SKM-1 treated with dmso at 0.1 percent for 144 hours (cell line): Measurements from ENCODE around the gene FAM83C.

ENCODE experiments used
- DNase-seq: peaks from one replicate; lab custom pipeline; 2025; ENCODE audit not compliant: unreplicated experiment; lab: John Stamatoyannopoulos, UW

Gene FAM83C

DNA sequence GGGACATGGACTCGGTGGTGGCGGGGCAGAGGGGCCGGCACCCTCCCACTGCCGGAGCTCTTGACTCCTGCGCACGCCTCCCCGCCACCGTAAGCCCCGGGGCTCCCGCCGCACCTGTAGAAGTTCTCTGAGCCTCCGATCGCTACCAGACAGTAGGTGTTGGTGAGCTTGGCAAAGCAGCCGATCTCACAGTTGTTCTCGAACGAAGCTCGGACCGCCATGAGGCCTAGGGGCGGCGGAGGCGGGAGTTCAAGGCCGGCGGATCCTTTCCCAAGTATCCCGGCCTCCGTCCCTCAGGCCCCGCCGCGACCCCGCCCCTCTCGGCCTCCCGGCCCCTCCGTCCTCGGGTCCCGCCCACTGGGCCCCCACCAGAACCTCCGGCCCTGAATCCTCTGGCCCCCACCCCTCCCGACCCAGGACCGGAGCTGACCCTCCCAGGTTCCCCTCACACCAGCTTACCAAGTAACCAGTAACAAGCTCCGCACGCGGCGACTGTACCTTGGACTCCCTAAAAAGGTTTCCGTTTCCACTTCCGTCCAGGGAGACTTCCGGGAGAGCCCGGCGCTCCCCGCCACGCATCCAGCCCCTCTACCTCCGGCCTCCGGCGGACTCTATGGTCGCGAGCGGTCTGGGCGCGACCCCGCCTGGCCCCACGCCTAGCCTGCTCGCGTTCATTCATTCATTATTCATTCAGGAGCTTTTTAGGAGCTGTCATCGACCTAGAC, 7.8 kb downstream of the FAM83C start, which contains the start of gene EIF6:
Gene EIF6, minus strand, starts transcription at position 506 of the 725 bp plus-strand sequence. Its CDS starts 285 bp downstream, at position 221.
- peak; percentile 86 for DNase-seq

DNA sequence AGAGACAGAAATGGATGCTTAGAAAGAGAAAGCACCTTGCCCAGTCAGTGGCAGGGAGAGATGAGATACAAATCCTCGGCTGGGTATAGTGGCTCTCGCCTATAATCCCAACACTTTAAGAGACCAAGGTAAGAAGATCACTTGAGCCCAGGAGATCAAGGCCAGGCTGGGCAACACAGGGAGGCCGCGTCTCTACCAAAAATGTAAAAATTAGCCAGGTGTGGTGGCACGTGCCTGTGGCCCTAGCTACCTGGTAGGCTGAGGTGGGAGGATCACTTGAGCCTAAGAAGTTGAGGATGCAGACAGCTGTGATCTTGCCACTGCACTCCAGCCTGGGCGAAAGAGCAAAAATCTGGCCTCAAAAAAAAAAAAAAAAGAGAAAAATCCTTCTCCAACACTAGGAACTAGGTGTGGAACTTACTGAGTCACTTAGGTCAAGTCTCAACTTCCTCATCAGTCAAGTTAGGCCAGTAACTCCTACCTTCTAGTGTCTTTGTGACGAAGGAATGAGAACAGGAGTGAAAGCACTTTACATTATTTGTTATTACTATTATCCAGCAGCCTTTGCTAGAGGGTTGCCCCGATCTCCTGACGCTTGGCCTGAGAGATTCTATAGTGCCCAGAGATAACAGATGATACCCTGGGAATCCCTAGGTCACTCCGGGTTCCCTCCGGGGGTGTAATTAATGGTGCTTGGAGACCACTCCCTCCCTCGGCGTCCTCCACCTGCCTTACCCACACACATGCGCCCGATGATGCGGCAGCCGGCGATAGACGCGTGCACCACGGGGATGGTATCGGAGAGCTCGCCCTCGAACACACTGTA, 8.6 kb downstream of the FAM83C start:
- DNase-seq = peak; percentile 36

DNA sequence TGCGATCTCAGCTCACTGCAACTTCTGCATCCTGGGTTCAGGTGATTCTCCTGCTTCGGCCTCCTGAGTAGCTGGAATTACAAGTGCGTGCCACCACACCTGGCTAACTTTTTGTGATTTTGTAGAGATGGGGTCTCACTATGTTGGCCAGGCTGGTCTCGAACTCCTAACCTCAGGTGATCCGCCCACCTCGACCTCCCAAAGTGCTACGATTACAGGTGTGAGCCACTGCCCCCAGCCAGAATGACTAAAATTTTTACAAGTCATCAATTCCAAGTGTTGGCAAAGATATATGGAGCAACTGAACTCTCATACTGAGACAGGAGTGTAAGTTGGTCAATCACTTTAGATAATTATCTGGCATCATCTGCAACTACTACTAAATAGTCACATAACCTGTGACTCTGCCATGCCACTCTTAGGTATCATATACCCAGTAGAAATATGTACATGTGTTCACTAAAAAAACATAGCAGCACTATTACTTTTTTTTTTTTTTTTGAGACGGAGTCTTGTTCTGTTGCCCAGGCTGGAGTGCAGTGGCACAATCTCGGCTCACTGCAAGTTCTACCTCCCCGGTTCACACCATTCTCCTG, 10.6 kb downstream of the FAM83C start:
- DNase-seq = no peak

DNA sequence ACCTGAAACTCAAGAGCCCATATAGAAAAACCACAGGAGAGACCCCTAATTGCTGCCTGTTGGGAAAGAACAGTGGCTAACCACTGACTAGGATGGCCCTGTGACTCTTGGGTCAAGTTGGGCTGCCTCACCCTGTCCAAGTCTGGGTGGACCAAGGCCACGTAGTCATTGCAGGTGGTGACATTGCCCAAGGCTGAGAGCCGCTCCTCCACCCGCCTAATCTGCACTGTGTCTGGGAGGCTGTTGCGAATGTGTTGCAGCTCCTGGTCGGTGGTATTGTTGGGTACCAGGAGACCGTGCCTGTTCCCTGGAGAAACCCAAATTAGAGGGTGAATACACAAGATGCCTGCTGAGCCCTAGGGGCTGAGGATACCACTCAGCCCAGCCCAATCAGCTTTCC, 11.7 kb downstream of the FAM83C start:
- DNase-seq = no peak

DNA sequence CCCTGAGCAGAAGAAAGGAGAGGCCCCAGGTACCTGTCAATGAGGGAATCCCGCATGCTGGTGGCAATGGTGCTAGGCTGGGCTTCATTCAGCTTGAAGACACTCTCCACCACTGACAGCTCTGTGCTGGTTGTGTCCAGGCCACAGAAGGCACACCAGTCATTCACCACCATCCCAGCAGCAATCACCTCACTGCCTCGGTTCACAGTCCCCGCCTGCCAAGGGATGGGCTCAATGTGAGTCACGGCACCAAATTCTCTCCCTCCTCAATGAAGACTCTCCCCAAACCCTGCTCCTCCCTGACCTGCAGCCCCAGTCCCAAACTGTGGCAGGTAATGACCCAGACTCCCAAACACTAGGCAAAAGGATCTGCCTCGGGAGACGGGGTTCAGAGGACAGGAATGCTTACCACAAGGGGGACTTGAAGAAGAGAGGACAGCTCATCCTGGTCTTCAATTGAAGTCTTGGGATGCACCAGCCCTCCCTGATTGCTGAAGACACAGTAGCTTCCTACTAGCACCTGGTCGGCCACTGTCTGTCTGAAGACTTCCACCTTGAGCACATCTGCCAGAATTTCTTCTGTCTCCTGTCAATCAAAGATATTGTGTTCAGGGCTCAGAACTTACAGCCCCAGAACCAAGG, 12.6 kb downstream of the FAM83C start:
- DNase-seq = no peak

DNA sequence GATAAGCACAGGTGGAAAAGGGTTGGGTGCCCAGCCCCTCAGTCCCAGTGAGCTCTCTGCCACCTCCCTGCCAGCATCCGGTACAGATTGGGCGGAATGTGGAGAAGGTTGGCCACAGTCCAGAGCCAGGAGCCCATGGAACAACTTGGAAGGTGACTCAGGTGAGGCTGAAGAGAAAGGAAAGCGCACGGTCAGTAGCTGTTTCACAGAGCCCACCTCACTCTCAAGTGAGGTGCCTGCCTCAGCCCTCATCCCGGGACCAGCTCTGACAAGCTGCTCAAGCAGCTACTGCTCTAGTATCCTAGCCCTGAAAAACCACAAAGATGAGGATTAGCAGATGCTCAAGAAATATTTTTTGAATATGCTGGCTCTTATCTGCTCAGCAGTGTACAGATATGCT, 13.2 kb downstream of the FAM83C start:
- DNase-seq = no peak

DNA sequence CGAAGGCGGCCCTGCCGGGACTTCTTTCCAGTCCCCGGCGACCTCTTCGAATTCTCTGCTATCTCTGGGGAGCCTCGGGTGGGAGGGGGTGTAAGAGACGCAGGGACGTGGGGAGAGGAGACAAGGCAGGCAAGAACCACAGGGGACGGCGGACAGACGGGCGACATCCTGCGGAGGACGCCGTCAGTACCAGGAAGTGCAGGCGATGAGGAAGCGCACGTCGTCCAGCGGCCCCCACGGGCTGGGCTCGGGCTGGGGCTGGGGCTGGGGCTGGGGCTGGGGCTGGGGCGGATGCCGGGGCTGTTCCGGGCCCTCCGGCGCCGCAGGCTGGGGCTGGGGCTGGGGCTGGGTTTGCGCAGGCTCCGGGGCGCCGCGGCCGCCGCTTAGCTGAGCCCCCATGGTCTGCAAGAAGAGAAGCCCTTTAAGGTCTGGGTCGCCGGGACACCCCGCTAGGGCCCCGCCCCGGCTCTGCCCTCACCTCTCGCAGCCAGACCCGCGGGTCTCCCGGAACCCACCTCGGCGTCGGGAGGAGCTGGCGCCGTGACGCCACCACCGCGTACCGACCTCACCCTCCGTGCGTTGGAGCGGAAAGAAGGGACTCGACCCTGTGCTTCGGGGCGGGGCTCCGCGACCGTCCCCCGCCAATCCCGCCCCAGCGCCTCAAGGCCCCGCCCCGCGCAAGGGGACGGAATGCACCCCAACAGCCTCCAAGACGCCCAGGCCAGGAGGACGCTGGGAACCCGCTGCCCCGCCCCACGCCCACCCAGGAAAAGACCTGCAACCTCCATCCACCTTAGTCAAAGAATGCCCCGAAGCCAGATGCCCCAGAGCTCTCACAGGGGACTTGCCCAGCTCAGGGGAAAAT, 14.5 kb downstream of the FAM83C start, which contains the start of gene MMP24OS:
Gene MMP24OS, minus strand, starts transcription at position 592 of the 865 bp plus-strand sequence. Its CDS starts 193 bp downstream, at position 399.
- no peak for DNase-seq

DNA sequence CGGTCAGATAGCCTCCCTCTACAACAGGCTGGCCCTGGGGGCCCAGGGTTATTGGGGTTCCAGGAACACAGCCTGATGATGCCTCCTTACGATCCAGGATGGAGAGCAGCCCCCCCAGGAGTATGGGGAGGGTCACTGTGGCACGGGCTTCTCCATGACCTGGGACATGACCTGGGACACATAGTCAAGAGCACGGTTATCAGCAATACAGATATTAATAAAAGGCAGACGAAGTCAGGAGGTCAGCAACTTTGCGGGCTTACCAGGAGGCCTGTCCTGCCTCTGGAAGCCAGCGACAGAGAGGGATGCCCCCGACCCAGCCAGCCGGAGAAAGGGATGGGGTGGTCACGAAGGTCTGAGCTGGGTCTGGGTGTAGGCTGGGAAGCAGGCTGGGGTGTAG, 15.1 kb downstream of the FAM83C start:
- no peak for DNase-seq

DNA sequence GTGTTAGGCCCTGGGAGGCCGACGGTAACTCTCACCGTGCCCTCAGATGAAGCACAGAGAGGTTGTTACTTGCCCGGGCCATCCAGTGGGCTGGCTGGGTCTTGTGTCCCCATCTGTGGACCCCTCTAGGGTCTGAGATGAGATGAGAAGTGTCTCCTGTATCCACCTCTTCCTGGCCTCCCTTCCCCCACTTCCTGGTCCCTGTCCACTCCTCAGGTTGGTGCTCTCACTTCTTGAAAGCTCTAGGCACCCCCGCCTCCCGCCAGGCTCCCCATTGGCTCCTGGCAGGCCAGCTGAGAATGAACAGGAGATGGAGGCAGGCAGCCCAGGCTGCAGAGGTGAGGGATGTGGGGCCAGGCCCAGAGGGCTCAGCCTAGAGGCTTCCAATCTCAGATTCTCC, 15.8 kb downstream of the FAM83C start:
- DNase-seq = no peak

DNA sequence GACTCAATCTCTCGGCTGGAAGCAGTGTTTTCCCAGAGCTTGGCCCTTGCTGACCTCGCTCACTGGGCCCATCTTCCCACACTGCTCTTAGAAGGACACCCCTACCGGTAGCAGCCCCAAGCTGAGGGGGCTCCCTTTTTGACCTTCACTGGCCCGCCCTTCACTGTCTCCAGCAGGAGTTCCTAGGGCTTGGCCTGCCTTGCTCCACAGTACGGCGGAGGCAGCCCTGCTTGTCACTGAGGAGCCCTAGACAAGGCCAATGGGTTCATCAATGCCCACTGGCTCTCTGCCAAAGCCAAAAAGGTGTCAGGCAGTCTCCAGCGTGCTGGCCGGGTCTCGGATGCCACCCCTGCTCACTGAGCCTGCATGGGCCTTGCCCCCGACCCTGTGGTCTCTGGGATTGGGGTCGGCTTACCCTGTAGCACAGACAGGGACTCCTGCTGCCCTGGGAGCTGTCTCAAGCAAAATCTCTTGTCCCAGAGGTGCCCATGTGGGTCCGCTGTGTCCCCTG, 16.4 kb downstream of the FAM83C start:
- no peak for DNase-seq

DNA sequence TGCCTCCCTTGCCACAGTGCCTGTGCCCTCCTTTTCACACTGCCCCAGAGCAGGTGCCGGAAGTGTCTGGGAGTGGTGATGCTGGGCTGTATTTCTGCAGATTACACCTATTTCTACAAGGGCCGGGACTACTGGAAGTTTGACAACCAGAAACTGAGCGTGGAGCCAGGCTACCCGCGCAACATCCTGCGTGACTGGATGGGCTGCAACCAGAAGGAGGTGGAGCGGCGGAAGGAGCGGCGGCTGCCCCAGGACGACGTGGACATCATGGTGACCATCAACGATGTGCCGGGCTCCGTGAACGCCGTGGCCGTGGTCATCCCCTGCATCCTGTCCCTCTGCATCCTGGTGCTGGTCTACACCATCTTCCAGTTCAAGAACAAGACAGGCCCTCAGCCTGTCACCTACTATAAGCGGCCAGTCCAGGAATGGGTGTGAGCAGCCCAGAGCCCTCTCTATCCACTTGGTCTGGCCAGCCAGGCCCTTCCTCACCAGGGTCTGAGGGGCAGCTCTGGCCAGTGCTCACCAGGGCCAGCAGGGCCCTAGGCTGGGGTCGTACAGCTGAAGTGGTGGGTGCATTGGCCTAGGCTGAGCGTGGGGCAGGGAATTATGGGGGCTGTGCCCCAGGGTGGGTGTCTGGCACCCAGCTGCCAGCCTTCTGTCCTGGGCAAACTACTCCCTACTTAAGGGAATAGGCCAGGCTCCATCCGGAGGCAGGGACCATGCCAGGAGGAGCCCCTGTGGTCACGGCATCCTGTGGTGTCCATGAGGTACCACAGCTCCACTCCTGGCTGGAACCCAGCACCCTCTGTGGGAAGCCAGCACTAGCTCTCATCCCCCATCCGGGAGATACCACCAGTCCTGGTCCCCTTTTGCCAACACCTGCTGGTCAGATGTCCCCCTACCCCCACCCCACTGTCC, 17.8 kb downstream of the FAM83C start:
- no peak for DNase-seq

DNA sequence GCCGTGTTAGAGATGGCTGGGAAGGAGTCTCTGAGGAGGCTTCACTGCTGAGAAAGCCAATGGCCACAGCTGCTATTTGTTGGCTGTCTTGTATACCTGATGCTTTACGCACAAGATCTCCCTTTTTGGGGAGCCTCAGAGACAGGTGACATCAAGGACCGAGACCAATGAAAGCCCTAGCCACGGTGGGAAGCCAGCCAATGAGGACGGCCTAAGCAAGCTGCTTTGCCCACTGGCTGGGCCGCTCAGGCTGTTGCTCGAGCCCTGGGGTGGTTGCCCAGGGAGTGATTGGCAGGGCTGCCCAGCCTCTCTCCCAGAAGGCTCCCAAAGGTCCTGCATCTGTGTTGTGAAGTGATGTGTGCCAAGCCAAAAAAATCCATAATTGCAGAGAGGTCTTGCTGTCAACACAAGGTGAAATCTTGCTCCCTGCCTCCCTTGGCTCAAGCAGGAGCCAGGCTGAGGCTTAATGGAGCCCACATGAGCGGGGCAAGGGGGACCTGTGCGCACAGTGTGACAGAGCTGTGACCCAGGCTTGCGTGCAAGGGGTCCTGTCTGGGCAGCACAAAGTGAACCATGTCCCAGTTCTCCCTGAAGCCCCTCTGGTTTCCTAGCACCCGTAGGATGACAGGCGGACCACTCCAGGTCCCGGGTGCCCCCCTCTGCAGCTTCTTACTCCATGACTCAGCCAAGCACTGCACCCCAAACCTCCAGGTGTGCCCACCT, 18.6 kb downstream of the FAM83C start:
- DNase-seq = no peak

DNA sequence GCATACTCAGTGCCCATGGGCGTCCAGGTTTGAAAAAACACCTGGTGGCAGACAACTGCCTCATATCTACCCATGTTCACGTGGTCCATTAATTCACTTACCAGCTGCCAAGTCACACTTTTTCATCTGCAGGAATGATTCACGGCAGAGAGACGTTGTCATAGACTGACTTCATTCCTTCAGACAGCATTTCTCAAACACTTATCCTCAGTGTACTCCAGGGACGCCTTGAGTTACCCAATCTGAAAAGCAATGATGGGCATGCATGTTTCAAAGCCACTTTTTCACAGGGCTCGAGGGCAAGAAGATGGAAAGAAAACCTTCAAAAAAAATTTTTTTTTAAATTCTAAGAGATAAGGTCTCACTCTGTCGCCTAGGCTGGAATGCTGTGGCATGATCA, 20.3 kb downstream of the FAM83C start:
- no peak for DNase-seq

DNA sequence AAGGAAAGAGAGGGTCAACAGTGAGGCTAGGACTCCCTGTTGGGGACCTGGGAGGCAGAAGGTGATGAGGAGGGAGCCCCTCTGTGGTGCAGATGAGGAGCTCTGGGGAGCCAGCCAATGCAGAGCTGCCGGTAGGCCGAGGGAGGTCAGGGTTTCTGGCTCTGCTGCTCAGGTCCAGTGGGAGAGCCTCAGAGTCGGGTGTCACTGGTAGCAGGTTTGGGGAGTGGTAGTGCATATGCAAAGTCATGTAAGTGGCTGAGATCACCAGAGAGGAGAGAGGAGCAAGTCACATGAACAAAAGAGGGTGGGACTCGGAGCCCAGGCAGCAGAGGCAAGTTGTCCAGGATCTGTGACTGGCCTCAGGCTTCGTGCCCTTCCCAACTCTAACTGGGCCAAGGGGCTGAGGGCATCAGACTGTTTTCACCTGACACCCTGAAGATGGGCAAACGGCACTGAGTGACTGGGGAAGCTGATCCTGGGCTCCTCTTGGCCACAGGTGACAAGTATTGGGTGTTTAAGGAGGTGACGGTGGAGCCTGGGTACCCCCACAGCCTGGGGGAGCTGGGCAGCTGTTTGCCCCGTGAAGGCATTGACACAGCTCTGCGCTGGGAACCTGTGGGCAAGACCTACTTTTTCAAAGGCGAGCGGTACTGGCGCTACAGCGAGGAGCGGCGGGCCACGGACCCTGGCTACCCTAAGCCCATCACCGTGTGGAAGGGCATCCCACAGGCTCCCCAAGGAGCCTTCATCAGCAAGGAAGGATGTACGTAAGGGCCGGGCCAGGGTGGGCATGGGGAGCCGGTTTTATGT, 20.9 kb downstream of the FAM83C start:
- DNase-seq = no peak

DNA sequence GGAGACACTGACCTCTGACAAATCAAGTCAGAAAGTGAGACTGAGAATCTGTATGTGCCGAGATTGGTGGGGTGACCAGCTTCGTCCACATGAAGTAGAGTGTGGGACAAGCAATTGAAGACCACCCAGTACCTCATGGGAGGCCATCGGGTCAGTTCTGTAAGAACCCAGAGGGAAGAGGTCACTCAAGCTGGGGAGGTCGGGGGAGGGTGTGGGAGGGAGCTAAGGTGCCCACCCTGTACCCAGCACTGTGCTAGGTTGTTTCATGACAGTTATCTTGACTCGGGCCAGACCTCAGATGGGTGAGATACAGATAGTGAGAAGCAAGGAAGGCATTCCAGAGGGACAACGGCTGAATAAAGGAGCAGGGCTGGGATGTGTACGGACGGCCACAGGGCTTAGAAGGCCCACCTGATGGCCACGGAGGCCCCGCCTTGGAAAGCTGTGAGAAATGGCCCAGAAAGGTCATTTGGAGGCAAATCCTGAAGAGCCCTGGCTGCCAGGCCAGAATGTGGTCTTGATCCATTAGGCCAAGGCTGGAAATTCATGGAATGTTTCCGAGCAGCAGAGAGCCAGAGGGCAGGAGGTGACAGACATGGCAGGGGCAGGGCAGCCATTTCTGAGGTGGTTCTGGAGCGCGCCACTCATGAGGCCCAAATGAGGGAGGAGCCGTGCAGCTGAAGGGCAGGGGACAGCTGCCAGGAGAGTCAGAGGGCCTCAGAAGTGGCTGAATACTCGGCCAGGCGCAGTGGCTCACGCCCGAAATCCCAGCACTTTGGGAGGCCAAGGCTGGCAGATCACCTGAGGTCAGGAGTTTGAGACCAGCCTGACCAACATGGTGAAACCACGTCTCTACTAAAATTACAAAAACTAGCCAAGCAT, 22.0 kb downstream of the FAM83C start:
- no peak for DNase-seq

DNA sequence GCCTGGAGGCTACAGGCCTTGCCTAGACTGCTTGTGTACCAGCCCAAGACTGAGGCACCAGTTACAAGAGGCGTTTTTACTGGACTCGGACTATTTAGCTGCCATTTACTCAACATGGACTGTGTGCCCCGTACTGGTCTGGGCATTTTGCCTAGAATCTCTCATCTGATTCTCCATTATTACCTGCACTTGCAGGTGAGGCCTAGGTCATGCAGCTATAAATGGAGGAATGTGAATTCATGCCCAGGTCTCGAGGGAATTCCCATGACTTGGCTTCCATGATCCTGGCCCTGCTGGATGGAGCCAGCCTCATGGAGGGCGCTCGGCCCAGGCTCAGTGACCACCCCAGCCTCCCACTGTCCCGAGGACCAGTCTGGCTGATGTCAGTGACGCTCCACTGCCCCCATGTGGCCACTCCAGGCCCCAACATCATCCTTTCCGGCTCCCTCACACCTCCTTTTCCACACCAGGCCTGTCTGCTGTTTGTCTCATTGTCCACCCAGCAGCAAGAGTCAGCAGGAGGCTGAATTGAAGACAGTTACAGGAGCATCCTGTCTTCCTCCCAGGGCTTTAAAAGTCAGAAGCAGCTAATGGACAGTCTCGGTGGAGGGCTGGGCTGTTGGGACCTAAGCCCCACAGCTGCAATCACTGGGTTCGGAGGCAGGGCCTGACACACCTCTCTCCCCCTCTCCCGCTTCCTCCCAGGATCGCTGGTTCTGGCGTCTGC, 23.0 kb downstream of the FAM83C start:
- peak; percentile 47 for DNase-seq
